ENCODE measurements around the gene LGR6. TPM values are rescaled to one million over a fixed set of nuclear protein-coding genes. Genes with fewer than 3 reads are reported as not detected.

LGR6 gene
- total RNA-seq, 1 experiment from 2014 or later = 0.08 TPM

DNA sequence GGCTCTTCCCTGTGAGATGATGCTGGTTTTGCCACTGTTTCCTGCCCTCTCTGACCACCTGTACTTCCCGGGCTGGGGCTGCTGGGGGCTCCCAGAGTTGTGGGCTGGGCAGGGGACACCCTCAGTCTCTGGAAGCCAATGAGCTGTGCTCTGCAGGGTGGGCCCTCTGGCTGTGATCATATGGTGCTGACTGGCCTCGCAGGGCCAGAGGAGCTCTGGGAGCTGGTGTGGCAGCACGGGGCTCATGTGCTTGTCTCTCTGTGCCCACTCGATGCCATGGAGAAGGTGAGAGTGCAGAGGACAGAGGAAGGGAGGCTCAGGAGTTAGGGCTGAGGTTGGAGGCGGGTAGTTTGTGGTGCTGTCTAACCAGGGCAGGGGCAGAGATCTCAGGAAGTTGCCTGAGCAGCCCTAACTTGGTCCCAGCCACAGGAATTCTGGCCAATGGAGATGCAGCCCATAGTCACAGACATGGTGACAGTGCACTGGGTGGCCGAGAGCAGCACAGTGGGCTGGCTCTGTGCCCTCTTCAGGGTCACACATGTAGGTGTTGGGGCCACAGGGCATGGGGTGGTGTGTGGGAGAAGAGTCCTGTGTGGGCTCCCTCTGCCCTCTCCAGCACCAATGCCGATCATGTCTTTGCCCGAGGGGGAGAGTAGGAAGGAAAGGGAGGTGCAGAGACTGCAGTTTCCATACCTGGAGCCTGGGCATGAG, 5.7 kb upstream of the LGR6 start:
- intact Hi-C loops (cut with micrococcal nuclease; ENCODE audit: unreplicated experiment) (loop anchor here (10.0 kb wide), 1 partner anchor 527 kb away; the partner anchor contains the start of gene SYT2), in situ Hi-C loops (cut with HindIII; ENCODE audit: low pct_unique_long_range_greater_than_20kb, low sequenced_read_pairs) (no loop called here)
- no TSS peak for BruUV-seq (replicated peaks)
- ChIA-PET POLR2A (no interaction called here), CTCF (interaction anchor here (1.0 kb wide), 1 partner anchor 131 kb away, joined by 3 read pairs; no protein-coding TSS in a partner anchor)
- H3K4me3 ChIP-seq (ENCODE audit: low read depth in 2 of 2, low read length in 2 of 2) = no peak overlapping the region
- peaks cover 7% of the 10 kb centered on the region for H3K4me1 ChIP-seq (ENCODE audit: control insufficient read depth, insufficient read depth, low read length)
- peaks cover under 1% of the 10 kb centered on the region for H3K27me3 ChIP-seq (ENCODE audit: control insufficient read depth, insufficient read depth, low read length)
- DNase-seq (ENCODE audit: low read depth, low spot score) = no peak
- TF ChIP-seq, protein P1, sequence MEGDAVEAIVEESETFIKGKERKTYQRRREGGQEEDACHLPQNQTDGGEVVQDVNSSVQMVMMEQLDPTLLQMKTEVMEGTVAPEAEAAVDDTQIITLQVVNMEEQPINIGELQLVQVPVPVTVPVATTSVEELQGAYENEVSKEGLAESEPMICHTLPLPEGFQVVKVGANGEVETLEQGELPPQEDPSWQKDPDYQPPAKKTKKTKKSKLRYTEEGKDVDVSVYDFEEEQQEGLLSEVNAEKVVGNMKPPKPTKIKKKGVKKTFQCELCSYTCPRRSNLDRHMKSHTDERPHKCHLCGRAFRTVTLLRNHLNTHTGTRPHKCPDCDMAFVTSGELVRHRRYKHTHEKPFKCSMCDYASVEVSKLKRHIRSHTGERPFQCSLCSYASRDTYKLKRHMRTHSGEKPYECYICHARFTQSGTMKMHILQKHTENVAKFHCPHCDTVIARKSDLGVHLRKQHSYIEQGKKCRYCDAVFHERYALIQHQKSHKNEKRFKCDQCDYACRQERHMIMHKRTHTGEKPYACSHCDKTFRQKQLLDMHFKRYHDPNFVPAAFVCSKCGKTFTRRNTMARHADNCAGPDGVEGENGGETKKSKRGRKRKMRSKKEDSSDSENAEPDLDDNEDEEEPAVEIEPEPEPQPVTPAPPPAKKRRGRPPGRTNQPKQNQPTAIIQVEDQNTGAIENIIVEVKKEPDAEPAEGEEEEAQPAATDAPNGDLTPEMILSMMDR (IDR thresholded peaks at IDR 0.05) = no peak
- TF ChIP-seq SIN3A (IDR thresholded peaks at IDR 0.05; ENCODE audit: borderline replicate concordance, insufficient read depth, low read depth, low read length) (no peak), TCF7L2 (IDR thresholded peaks at IDR 0.05; ENCODE audit: low read depth, low read length) (no peak), POLR2AphosphoS5 (IDR thresholded peaks at IDR 0.05; ENCODE audit: low read depth, low read length) (no peak)
- TF ChIP-seq, protein P2, sequence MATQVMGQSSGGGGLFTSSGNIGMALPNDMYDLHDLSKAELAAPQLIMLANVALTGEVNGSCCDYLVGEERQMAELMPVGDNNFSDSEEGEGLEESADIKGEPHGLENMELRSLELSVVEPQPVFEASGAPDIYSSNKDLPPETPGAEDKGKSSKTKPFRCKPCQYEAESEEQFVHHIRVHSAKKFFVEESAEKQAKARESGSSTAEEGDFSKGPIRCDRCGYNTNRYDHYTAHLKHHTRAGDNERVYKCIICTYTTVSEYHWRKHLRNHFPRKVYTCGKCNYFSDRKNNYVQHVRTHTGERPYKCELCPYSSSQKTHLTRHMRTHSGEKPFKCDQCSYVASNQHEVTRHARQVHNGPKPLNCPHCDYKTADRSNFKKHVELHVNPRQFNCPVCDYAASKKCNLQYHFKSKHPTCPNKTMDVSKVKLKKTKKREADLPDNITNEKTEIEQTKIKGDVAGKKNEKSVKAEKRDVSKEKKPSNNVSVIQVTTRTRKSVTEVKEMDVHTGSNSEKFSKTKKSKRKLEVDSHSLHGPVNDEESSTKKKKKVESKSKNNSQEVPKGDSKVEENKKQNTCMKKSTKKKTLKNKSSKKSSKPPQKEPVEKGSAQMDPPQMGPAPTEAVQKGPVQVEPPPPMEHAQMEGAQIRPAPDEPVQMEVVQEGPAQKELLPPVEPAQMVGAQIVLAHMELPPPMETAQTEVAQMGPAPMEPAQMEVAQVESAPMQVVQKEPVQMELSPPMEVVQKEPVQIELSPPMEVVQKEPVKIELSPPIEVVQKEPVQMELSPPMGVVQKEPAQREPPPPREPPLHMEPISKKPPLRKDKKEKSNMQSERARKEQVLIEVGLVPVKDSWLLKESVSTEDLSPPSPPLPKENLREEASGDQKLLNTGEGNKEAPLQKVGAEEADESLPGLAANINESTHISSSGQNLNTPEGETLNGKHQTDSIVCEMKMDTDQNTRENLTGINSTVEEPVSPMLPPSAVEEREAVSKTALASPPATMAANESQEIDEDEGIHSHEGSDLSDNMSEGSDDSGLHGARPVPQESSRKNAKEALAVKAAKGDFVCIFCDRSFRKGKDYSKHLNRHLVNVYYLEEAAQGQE (IDR thresholded peaks at IDR 0.05; ENCODE audit: insufficient read depth in 1 of 2, low read depth in 2 of 2, low read length in 1 of 2) = no peak
- ATAC-seq = no peak
- no peaks in the 10 kb centered on the region for H3K36me3 ChIP-seq (ENCODE audit: control insufficient read depth, insufficient read depth, low read length)
- no peaks in the 10 kb centered on the region for H3K9me3 ChIP-seq (ENCODE audit: control insufficient read depth, insufficient read depth, low read depth, low read length)
- no peak overlapping the region for H3K27ac ChIP-seq (ENCODE audit: low read length)

DNA sequence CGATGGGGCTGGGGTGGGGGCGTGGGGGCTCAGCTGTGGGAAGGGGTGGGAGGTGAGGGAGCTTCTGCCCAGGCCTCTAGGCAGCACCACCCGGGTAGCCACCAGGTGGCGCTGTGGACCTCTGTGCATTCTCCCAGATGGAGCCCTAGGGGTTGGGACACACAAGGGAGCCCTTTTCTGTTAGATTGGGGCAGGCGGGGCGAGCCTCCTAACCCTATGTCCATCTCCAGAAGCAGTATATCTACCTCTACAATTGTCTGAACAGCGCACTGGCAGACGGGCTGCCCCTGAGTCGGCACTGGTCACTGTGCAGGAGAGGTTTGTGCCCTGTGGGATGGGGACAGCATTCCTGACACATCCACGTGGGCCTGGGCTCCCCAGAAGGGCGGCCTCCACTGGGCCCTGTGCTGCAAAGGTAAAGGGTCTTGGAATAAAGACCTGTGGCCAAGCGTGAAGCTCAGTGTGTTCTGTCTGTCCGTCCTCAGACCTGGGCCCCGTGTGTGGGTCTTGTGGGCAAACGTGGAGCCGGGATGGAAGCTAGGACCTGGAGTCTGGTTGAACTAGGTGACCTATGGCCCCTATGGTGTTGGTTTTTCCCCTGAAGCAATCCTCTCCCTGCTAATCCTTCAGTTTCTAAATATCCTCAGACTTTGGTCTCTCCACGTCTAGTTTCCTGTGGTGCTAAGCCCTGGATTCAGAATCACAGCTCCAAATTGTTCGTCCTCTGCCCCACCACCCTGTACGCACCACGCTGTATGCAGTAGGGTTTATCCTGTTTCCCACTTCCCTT, 4.4 kb upstream of the LGR6 start:
- intact Hi-C loops (cut with micrococcal nuclease; ENCODE audit: unreplicated experiment) (loop anchor here (10.0 kb wide), 1 partner anchor 526 kb away; the partner anchor contains the start of gene SYT2), in situ Hi-C loops (cut with HindIII; ENCODE audit: low pct_unique_long_range_greater_than_20kb, low sequenced_read_pairs) (no loop called here)
- Histone ChIP-seq H3K27ac (ENCODE audit: low read length) (no peak overlapping the region), H3K4me1 (ENCODE audit: control insufficient read depth, insufficient read depth, low read length) (peaks cover 7% of the 10 kb centered on the region), H3K4me3 (ENCODE audit: low read depth in 2 of 2, low read length in 2 of 2) (no peak overlapping the region), H3K9me3 (ENCODE audit: control insufficient read depth, insufficient read depth, low read depth, low read length) (no peaks in the 10 kb centered on the region), H3K27me3 (ENCODE audit: control insufficient read depth, insufficient read depth, low read length) (peaks cover 7% of the 10 kb centered on the region), H3K36me3 (ENCODE audit: control insufficient read depth, insufficient read depth, low read length) (no peaks in the 10 kb centered on the region)
- DNase-seq (ENCODE audit: low read depth, low spot score) (peak; percentile 39), ATAC-seq (peak; percentile 71)
- POLR2A ChIA-PET = no interaction called here
- TF ChIP-seq POLR2AphosphoS5 (IDR thresholded peaks at IDR 0.05; ENCODE audit: low read depth, low read length) (no peak), SIN3A (IDR thresholded peaks at IDR 0.05; ENCODE audit: borderline replicate concordance, insufficient read depth, low read depth, low read length) (no peak), TCF7L2 (IDR thresholded peaks at IDR 0.05; ENCODE audit: low read depth, low read length) (no peak)
- TF ChIP-seq, protein P2 (IDR thresholded peaks at IDR 0.05; ENCODE audit: insufficient read depth in 1 of 2, low read depth in 2 of 2, low read length in 1 of 2) = no peak
- TF ChIP-seq, protein P1 (IDR thresholded peaks at IDR 0.05) = peak; percentile 95
- no TSS peak for BruUV-seq (replicated peaks)
- CTCF ChIA-PET = interaction anchor here (0.6 to 2.2 kb wide), 18 partner anchors 9 to 434 kb away, joined by 3 to 12 read pairs (median 4); partner anchors contain the start of gene UBE2T

All from Panc1 (cell line).